Neural progenitor cell (in vitro differentiated cells): ENCODE data around the gene JMJD8. TPM values are rescaled to one million over a fixed set of nuclear protein-coding genes. Genes with fewer than 3 reads are reported as not detected.

ENCODE experiments used
- DNase-seq: peaks from one replicate; pipeline ENCODE4 v3.0.0-alpha.2; 2016; ENCODE audit warnings: low spot score
- H2AFZ ChIP-seq: fragments of 200-600 bp; sonication (generic); replicated peaks from 2 replicates; pipeline ENCODE4 v1.6.1; 2016; ENCODE audit warnings: antibody characterized with exemption
- H3F3A ChIP-seq: fragments of 200-600 bp; sonication (generic); 2 replicates; pipeline ENCODE4 v1.6.1; 2016; ENCODE audit warnings: antibody characterized with exemption, low read depth
- H3K27ac ChIP-seq: fragments of 200-600 bp; sonication (generic); 2 replicates; pipeline ENCODE4 v1.5.1; 2016; ENCODE audit warnings: mild to moderate bottlenecking
- H3K27me3 ChIP-seq: fragments of 200-600 bp; sonication (generic); 2 replicates; pipeline ENCODE4 v1.6.1; 2016; ENCODE audit warnings: mild to moderate bottlenecking, moderate library complexity
- H3K36me3 ChIP-seq: fragments of 200-600 bp; sonication (generic); 2 replicates; pipeline ENCODE4 v1.5.1; 2016
- H3K4me1 ChIP-seq: fragments of 200-600 bp; sonication (generic); 2 replicates; pipeline ENCODE4 v1.6.1; 2016; ENCODE audit warnings: mixed run types
- H3K4me2 ChIP-seq: fragments of 200-600 bp; sonication (generic); 2 replicates; pipeline ENCODE4 v1.6.1; 2016
- H3K4me3 ChIP-seq: fragments of 200-600 bp; sonication (generic); 2 replicates; pipeline ENCODE4 v1.5.1; 2016
- H3K79me2 ChIP-seq: fragments of 200-600 bp; sonication (generic); 2 replicates; pipeline ENCODE4 v1.6.1; 2016; ENCODE audit warnings: low read depth
- H3K9ac ChIP-seq: fragments of 200-600 bp; sonication (generic); 2 replicates; pipeline ENCODE4 v1.6.1; 2016
- H3K9me3 ChIP-seq: fragments of 200-600 bp; sonication (generic); 2 replicates; pipeline ENCODE4 v1.5.1; 2016; ENCODE audit warnings: low read depth
- H4K20me1 ChIP-seq: fragments of 200-600 bp; sonication (generic); 2 replicates; pipeline ENCODE4 v1.6.1; 2016; ENCODE audit warnings: low read depth
- H3K27ac Mint-ChIP-seq: 3 replicates; pipeline ENCODE4 v1.8.0; 2021; ENCODE audit warnings: mixed read lengths
- H3K27me3 Mint-ChIP-seq: 2 replicates; pipeline ENCODE4 v1.8.0; 2022; ENCODE audit warnings: low read depth, mild to moderate bottlenecking, inconsistent platforms, moderate library complexity, mixed read lengths; ENCODE audit not compliant: insufficient read depth
- H3K36me3 Mint-ChIP-seq: 3 replicates; pipeline ENCODE4 v1.8.0; 2021; ENCODE audit warnings: mixed read lengths
- H3K4me1 Mint-ChIP-seq: 3 replicates; pipeline ENCODE4 v1.8.0; 2021; ENCODE audit warnings: mixed read lengths
- H3K4me3 Mint-ChIP-seq: 3 replicates; pipeline ENCODE4 v1.8.0; 2021; ENCODE audit warnings: mild to moderate bottlenecking, moderate library complexity, mixed read lengths
- H3K9me3 Mint-ChIP-seq: 3 replicates; pipeline ENCODE4 v1.8.0; 2020; ENCODE audit warnings: mixed read lengths
- EZH2 ChIP-seq: fragments of 200-600 bp; sonication (generic); IDR thresholded peaks from 2 replicates; pipeline ENCODE4 v1.6.1; 2017; ENCODE audit warnings: antibody characterized with exemption, mild to moderate bottlenecking, moderate library complexity
- EZH2phosphoT487 ChIP-seq: fragments of 200-600 bp; sonication (generic); IDR thresholded peaks from 2 replicates; pipeline ENCODE4 v1.6.1; 2017; ENCODE audit warnings: antibody characterized with exemption
- total RNA-seq: library from RNA; depleted of rRNA; stranded (reverse); fragments of >200 nt; gene quantifications from 2 replicates; pipeline ENCODE4 v1.2.3, GENCODE V29; 2015; ENCODE audit warnings: low replicate concordance
- TF ChIP-seq, protein P1 (sequence below): fragments of 200-600 bp; sonication (generic); IDR thresholded peaks from 2 replicates; pipeline ENCODE4 v1.5.1; 2017; ENCODE audit warnings: antibody characterized with exemption, mild to moderate bottlenecking

The JMJD8 gene
- total RNA-seq, 1 donor from 2014 or later: 32.1 TPM

DNA sequence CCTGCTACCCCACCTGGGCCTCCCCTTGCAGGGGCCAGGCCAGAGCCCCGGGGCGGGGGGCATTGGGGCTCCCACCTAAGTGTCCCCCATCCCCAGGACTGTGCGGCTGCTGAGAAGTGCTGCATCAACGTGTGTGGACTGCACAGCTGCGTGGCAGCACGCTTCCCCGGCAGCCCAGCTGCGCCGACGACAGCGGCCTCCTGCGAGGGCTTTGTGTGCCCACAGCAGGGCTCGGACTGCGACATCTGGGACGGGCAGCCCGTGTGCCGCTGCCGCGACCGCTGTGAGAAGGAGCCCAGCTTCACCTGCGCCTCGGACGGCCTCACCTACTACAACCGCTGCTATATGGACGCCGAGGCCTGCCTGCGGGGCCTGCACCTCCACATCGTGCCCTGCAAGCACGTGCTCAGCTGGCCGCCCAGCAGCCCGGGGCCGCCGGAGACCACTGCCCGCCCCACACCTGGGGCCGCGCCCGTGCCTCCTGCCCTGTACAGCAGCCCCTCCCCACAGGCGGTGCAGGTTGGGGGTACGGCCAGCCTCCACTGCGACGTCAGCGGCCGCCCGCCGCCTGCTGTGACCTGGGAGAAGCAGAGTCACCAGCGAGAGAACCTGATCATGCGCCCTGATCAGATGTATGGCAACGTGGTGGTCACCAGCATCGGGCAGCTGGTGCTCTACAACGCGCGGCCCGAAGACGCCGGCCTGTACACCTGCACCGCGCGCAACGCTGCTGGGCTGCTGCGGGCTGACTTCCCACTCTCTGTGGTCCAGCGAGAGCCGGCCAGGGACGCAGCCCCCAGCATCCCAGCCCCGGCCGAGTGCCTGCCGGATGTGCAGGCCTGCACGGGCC, 51.4 kb downstream of the JMJD8 start:
- Mint-ChIP-seq H3K27me3 (peaks cover 12% of the 10 kb centered on the region), H3K4me1 (peaks cover 26% of the 10 kb centered on the region), H3K27ac (no peak overlapping the region), H3K9me3 (peaks cover 3% of the 10 kb centered on the region), H3K4me3 (peak overlapping the region; percentile 27), H3K36me3 (peaks cover 3% of the 10 kb centered on the region)
- H3K79me2 ChIP-seq: peaks cover 12% of the 10 kb centered on the region
- no peak overlapping the region for H3K4me3 ChIP-seq
- no peak for DNase-seq
- H3K9ac ChIP-seq: no peak overlapping the region
- peaks cover 43% of the 10 kb centered on the region for H4K20me1 ChIP-seq
- no peak for TF ChIP-seq EZH2phosphoT487
- TF ChIP-seq, protein P1, sequence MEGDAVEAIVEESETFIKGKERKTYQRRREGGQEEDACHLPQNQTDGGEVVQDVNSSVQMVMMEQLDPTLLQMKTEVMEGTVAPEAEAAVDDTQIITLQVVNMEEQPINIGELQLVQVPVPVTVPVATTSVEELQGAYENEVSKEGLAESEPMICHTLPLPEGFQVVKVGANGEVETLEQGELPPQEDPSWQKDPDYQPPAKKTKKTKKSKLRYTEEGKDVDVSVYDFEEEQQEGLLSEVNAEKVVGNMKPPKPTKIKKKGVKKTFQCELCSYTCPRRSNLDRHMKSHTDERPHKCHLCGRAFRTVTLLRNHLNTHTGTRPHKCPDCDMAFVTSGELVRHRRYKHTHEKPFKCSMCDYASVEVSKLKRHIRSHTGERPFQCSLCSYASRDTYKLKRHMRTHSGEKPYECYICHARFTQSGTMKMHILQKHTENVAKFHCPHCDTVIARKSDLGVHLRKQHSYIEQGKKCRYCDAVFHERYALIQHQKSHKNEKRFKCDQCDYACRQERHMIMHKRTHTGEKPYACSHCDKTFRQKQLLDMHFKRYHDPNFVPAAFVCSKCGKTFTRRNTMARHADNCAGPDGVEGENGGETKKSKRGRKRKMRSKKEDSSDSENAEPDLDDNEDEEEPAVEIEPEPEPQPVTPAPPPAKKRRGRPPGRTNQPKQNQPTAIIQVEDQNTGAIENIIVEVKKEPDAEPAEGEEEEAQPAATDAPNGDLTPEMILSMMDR: no peak
- no peak for TF ChIP-seq EZH2
- H3K9me3 ChIP-seq: no peaks in the 10 kb centered on the region
- no peak overlapping the region for H2AFZ ChIP-seq
- H3K36me3 ChIP-seq: no peaks in the 10 kb centered on the region
- no peaks in the 10 kb centered on the region for H3K27me3 ChIP-seq
- H3K4me2 ChIP-seq: peak overlapping the region; percentile 93
- H3K4me1 ChIP-seq: peaks cover 30% of the 10 kb centered on the region
- peaks cover 33% of the 10 kb centered on the region for H3F3A ChIP-seq
- no peak overlapping the region for H3K27ac ChIP-seq

- H3K36me3 ChIP-seq: no peaks in the 10 kb centered on the region
- no peak overlapping the region for H3K27ac Mint-ChIP-seq
Measured at GRCh38 chr16:631808-632358, 52.3 kb downstream of the JMJD8 start.

More at GRCh38 chr16:631808-632358, 52.3 kb downstream of the JMJD8 start:
- H3K9me3 Mint-ChIP-seq: peaks cover 3% of the 10 kb centered on the region
- Histone ChIP-seq H3F3A (peaks cover 27% of the 10 kb centered on the region), H3K27ac (no peak overlapping the region), H4K20me1 (peaks cover 43% of the 10 kb centered on the region), H3K4me1 (peaks cover 26% of the 10 kb centered on the region), H3K27me3 (no peaks in the 10 kb centered on the region), H3K9ac (no peak overlapping the region), H3K4me3 (no peak overlapping the region), H3K79me2 (peaks cover 12% of the 10 kb centered on the region), H3K4me2 (peak overlapping the region; percentile 93), H3K9me3 (no peaks in the 10 kb centered on the region), H2AFZ (no peak overlapping the region)
- H3K4me1 Mint-ChIP-seq: peaks cover 21% of the 10 kb centered on the region
- no peak for DNase-seq
- peaks cover 9% of the 10 kb centered on the region for H3K27me3 Mint-ChIP-seq
- peak overlapping the region; percentile 67 for H3K4me3 Mint-ChIP-seq
- no peak for TF ChIP-seq EZH2
- TF ChIP-seq, protein P1: no peak
- TF ChIP-seq EZH2phosphoT487: no peak
- peaks cover 3% of the 10 kb centered on the region for H3K36me3 Mint-ChIP-seq

Other genes starting within 250 kb of the JMJD8 start
- 6.8 and 41.0 TPM in 2 replicates for gene CAPN15, start 156.6 kb downstream of the JMJD8 start, total RNA-seq
- gene PRR35, start 123.9 kb downstream of the JMJD8 start, total RNA-seq: not detected in 2 replicates
- 0.28 TPM in 1 of 2 replicates, not detected in the other for gene NHLRC4, start 117.3 kb downstream of the JMJD8 start, total RNA-seq
- 16.1 and 60.7 TPM in 2 replicates for gene PIGQ, start 114.4 kb downstream of the JMJD8 start, total RNA-seq
- 6.0 and 30.0 TPM in 2 replicates for gene RAB40C, start 94.3 kb downstream of the JMJD8 start, total RNA-seq
- 5.9 and 22.5 TPM in 2 replicates for gene WFIKKN1, start 53.3 kb downstream of the JMJD8 start, total RNA-seq
- gene METTL26, start 48.0 kb downstream of the JMJD8 start, total RNA-seq: 46.0 and 125 TPM in 2 replicates
- gene MCRIP2, start 42.5 kb downstream of the JMJD8 start, total RNA-seq: 1.5 and 4.7 TPM in 2 replicates
- 9.3 and 33.4 TPM in 2 replicates for gene WDR90, start 35.0 kb downstream of the JMJD8 start, total RNA-seq
- 34.0 and 138 TPM in 2 replicates for gene RHOT2, start 16.2 kb downstream of the JMJD8 start, total RNA-seq
- gene RHBDL1, start 8.7 kb downstream of the JMJD8 start, total RNA-seq: 0.28 and 5.3 TPM in 2 replicates
- gene STUB1, start 3.9 kb downstream of the JMJD8 start, total RNA-seq: 27.0 and 79.5 TPM in 2 replicates
- 3.5 and 12.5 TPM in 2 replicates for gene WDR24, start 6.1 kb upstream of the JMJD8 start, total RNA-seq
- 0.13 and 0.65 TPM in 2 replicates for gene FBXL16, start 21.5 kb upstream of the JMJD8 start, total RNA-seq
- gene METRN, start 30.8 kb upstream of the JMJD8 start, total RNA-seq: 24.3 and 110 TPM in 2 replicates
- 7.5 and 20.9 TPM in 2 replicates for gene ANTKMT, start 36.8 kb upstream of the JMJD8 start, total RNA-seq
- 0.67 and 3.7 TPM in 2 replicates for gene CCDC78, start 42.1 kb upstream of the JMJD8 start, total RNA-seq
- gene HAGHL, start 42.8 kb upstream of the JMJD8 start, total RNA-seq: 1.0 and 5.4 TPM in 2 replicates
- gene CIAO3, start 56.7 kb upstream of the JMJD8 start, total RNA-seq: 20.5 and 38.2 TPM in 2 replicates
- 0.82 and 1.2 TPM in 2 replicates for gene MSLN, start 76.4 kb upstream of the JMJD8 start, total RNA-seq
- 5.6 and 22.7 TPM in 2 replicates for gene RPUSD1, start 104.0 kb upstream of the JMJD8 start, total RNA-seq
- 35.6 and 124 TPM in 2 replicates for gene CHTF18, start 104.3 kb upstream of the JMJD8 start, total RNA-seq
- not detected in 2 replicates for gene GNG13, start 116.4 kb upstream of the JMJD8 start, total RNA-seq